Measurements from ENCODE around the gene CYB5R3. TPM values are rescaled to one million over a fixed set of nuclear protein-coding genes. Genes with fewer than 3 reads are reported as not detected.

The CYB5R3 gene
- total and polyA plus RNA-seq, 2 donors (not counting 3 experiments of a cell fraction or from before 2014, with no cell fraction given) = 217 to 263 TPM

GRCh38 chr22:42676059-42676607 is 26.9 kb upstream of the CYB5R3 start:
- FAIRE-seq (peak; percentile 54), DNase-seq (ENCODE audit: low read depth, low spot score) (peak; percentile 69)
- Histone ChIP-seq H4K20me1 (replicated peaks; ENCODE audit: control insufficient read depth, extremely low read depth, insufficient read depth, low read length) (no peaks in the 10 kb centered on the region), H3K4me3 (replicated peaks in 1 of 3; ENCODE audit: insufficient read depth in 1 of 3, low read depth in 1 of 3, low read length in 3 of 3) (no peak overlapping the region), H3K9ac (replicated peaks; ENCODE audit: extremely low read depth, insufficient read depth, low read length) (no peak overlapping the region), H3K36me3 (ENCODE audit: control insufficient read depth in 2 of 2, extremely low read depth in 1 of 2, insufficient read depth in 2 of 2, low read length in 2 of 2) (no peaks in the 10 kb centered on the region), H3K9me3 (replicated peaks; ENCODE audit: control insufficient read depth, insufficient read depth, low read length) (no peaks in the 10 kb centered on the region), H3K9me1 (replicated peaks; ENCODE audit: control insufficient read depth, extremely low read depth, insufficient read depth, low read length) (no peaks in the 10 kb centered on the region), H3K4me1 (ENCODE audit: control insufficient read depth, extremely low read depth, insufficient read depth, low read length) (peaks cover 32% of the 10 kb centered on the region), H3K4me2 (ENCODE audit: insufficient read depth, low read length) (no peak overlapping the region), H2AFZ (ENCODE audit: low read depth, low read length) (peak overlapping the region; percentile 16), H3K27me3 (ENCODE audit: control insufficient read depth in 2 of 2, insufficient read depth in 2 of 2, low read length in 2 of 2) (no peaks in the 10 kb centered on the region), H3K79me2 (ENCODE audit: control insufficient read depth, insufficient read depth, low read length) (no peaks in the 10 kb centered on the region), H3K27ac (ENCODE audit: insufficient read depth, low read depth, low read length) (peak overlapping the region; percentile 46)
- POLR2A ChIA-PET = no interaction called here
- BruUV-seq (replicated peaks) = no TSS peak
- CTCF ChIA-PET = interaction anchor here (1.5 kb wide), 1 partner anchor 8 kb away, joined by 4 read pairs; no protein-coding TSS in a partner anchor
- intact Hi-C loops (cut with micrococcal nuclease) (no loop called here), dilution Hi-C loops (cut with MboI; ENCODE audit: extremely low pct_ligation_motif_present, low sequenced_read_pairs) (no loop called here)
- TF ChIP-seq POLR2A (IDR thresholded peaks at IDR 0.05; ENCODE audit: low read depth, low read length) (no peak), FOS (IDR thresholded peaks at IDR 0.05; ENCODE audit: borderline replicate concordance, insufficient read depth, low read length) (no peak), MAX (IDR thresholded peaks at IDR 0.05; ENCODE audit: insufficient read depth, insufficient read length) (no peak), MYC (IDR thresholded peaks at IDR 0.05; ENCODE audit: low read depth, low read length) (no peak), JUN (IDR thresholded peaks at IDR 0.05; ENCODE audit: borderline replicate concordance, insufficient read depth, insufficient read length, low read depth) (no peak), EZH2 (IDR thresholded peaks at IDR 0.05; ENCODE audit: borderline replicate concordance, low read depth, low read length, severe bottlenecking) (no peak), CTCF (IDR thresholded peaks at IDR 0.05; ENCODE audit: extremely low read depth in 1 of 2, insufficient read depth in 1 of 2, low read depth in 1 of 2, low read length in 2 of 2) (no peak)

Data from endothelial cell of umbilical vein (primary cell).